Measurements from ENCODE around the gene ZIM2. TPM values are rescaled to one million over a fixed set of nuclear protein-coding genes. Genes with fewer than 3 reads are reported as not detected.

Gene ZIM2
- total RNA-seq, 4 donors from 2014 or later = 0.67 to 6.5 (median 1.8) TPM

DNA sequence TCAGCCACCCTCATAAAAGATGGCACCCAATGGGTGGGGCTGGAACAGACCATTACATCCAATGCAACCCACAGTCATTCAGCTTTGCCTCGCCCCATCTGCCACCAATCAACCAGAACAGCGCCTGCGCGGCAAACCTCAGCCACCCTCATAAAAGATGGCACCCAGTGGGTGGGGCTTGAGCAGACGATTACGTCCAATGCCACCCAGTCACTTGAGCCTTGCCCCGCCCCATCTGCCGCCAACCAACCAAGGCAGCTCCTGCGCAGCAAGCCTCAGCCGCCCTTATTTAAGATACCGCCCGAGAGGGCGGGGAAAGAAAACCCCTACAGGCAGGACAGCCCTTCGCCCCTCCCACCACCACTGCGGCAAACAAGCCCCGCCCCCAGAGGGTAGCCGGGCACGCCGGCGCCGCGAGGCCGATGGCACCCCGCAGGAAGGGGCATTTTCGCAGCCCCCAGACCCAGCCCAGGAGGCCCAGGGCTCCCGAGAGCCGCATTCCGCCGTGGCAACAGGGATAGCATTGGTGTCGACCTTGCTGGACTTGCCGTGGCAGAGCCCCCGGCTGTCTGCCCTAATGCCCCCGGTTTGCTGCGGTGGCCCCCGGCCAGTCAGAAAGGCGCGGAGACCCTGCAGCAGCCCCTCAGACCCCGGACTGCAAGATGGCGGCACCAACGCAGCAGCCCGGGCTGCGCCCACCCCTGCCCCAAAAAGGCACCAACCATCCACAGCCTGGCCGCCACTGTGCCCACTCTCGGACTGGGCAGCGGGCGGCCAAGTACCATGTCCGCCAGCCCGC, 675 bp downstream of the ZIM2 start:
- Histone ChIP-seq H3K4me1 (peaks cover 0 to 3% of the 10 kb centered on the region in 2 donors), H3K27me3 (no peaks in the 10 kb centered on the region), H3K27ac (peak overlapping the region in 2 of 3 donors; percentile 54 to 59), H3K4me3 (replicated peaks in 1 of 3) (peak overlapping the region in 2 of 3 donors; percentile 3 to 48), H3K36me3 (no peaks in the 10 kb centered on the region), H3K9me3 (no peaks in the 10 kb centered on the region)
- intact Hi-C loops (cut with DNase I) = no loop called here
- 42 to 70% methylated on average over 20 to 35 of the region's 48 CpGs for WGBS, 2 donors
- DNase-seq = peak; percentile 98
- TF ChIP-seq POLR2A (IDR thresholded peaks at IDR 0.05) = peak in 1 of 2 donors; percentile 46
- TF ChIP-seq CTCF (IDR thresholded peaks at IDR 0.05) = no peak

DNA sequence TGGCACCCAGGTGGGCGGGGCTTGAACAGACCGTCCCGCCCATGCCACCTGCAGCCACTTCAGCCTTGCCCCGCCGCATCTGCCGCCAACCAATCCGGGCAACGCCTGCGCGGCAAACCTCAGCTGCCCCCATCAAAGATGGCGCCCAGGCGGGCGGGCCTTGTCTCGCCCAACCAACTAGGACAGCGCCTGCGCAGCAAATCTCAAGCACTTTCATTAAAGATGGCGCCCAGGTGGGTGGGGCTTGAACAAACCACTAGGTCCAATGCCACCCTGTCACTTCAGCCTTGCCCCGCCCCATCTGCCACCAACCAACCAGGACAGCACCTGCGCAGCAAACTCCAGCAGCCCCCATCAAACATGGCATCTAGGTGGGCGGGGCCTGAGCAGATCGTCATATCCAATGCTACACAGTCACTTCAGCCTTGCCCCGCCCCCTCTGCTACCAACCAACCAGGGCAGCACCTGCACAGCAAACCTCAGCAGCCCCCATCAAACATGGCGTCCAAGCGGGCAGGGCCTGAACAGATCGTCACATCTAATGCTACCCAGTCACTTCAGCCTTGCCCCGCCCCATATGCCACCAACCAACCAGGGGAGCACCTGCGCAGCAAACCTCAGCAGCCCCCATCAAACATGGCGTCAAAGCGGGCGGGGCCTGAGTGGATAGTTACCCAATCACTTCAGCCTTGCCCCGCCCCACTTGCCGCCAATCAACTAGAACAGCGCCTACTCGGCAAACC, 1.4 kb downstream of the ZIM2 start:
- WGBS, 2 donors = 51 to 60% methylated on average over 25 to 33 of the region's 34 CpGs
- intact Hi-C loops (cut with DNase I) = no loop called here

DNA sequence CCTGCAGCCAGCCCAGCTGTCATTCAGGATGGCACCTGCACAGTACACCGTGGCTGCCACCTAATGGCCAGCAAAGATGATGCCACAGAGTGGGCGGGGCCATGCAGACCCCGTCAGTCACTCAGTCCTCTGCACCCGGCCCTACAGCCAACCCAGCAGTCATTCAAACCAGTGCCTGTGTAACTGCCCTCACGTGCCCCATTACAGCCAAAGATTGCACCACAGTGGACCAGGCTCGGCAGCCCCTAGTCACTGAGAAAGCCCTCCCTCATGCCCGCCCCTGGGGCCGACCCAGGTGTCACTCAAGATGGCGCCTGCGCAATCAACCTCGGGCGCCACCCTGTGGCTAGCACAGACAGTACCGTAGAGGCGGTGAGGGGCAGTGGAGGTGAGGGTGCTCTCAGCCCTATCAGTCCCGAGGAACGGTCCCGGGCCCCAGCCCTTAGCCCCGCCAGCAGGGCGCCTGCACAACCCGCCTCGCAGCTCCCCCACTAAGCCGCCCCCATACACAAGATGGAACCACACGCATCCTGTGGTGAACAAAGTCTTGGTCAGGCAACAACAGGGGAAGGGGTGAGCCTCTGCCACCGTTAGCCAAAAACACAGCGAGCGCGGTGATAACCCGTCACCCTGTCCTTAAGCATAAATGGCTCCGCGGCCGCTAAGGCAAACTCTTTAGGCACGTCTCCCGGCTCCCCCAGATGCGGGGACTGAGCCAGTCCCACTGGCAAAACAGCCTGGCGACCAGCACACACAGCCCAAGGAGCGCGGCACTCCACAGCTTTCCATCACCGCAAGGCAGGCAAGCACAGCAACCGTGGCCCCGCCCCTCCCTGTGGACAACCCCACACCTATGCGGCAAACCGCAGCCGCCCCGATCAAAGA, 2.3 kb downstream of the ZIM2 start:
- Histone ChIP-seq H3K4me3 (replicated peaks in 1 of 3) (peak overlapping the region in 2 of 3 donors; percentile 3 to 34), H3K4me1 (peaks cover 0 to 3% of the 10 kb centered on the region in 2 donors), H3K27me3 (no peaks in the 10 kb centered on the region), H3K36me3 (no peaks in the 10 kb centered on the region), H3K27ac (peak overlapping the region; percentile 60 to 92 (median 87)), H3K9me3 (no peaks in the 10 kb centered on the region)
- 43 to 63% methylated on average over 19 to 39 of the region's 44 CpGs for WGBS, 2 donors
- TF ChIP-seq CTCF (IDR thresholded peaks at IDR 0.05) (peak in 5 of 6 experiments; percentile 11 to 54 (median 48)), POLR2A (IDR thresholded peaks at IDR 0.05) (peak in 1 of 2 donors; percentile 48)
- peak; percentile 83 for DNase-seq
- intact Hi-C loops (cut with DNase I) = no loop called here

More for the DNA sequence above, 1.4 kb downstream of the ZIM2 start:
- DNase-seq = peak; percentile 100
- no peaks in the 10 kb centered on the region for H3K27me3 ChIP-seq
- H3K36me3 ChIP-seq = no peaks in the 10 kb centered on the region
- H3K4me3 ChIP-seq (replicated peaks in 1 of 3) = peak overlapping the region in 1 of 3 donors; percentile 34
- H3K27ac ChIP-seq = peak overlapping the region in 2 of 3 donors; percentile 87 to 92
- TF ChIP-seq CTCF (IDR thresholded peaks at IDR 0.05) = no peak
- TF ChIP-seq POLR2A (IDR thresholded peaks at IDR 0.05) = no peak
- no peaks in the 10 kb centered on the region for H3K9me3 ChIP-seq
- H3K4me1 ChIP-seq = peaks cover 0 to 3% of the 10 kb centered on the region in 2 donors

GRCh38 chr19:56837492-56838023, 3.0 kb downstream of the ZIM2 start:
- TF ChIP-seq POLR2A (IDR thresholded peaks at IDR 0.05) (no peak), CTCF (IDR thresholded peaks at IDR 0.05) (peak; percentile 37 to 81 (median 70))
- whole genome bisulfite sequencing, 2 donors = 59 to 68% methylated on average over 16 to 23 of the region's 25 CpGs
- H3K27me3 ChIP-seq = no peaks in the 10 kb centered on the region
- H3K9me3 ChIP-seq = no peaks in the 10 kb centered on the region
- peak overlapping the region in 1 of 3 donors; percentile 34 for H3K4me3 ChIP-seq (replicated peaks in 1 of 3)
- peak; percentile 92 for DNase-seq
- H3K27ac ChIP-seq = peak overlapping the region; percentile 60 to 92 (median 87)
- H3K36me3 ChIP-seq = no peaks in the 10 kb centered on the region
- intact Hi-C loops (cut with DNase I) = no loop called here
- peaks cover 0 to 3% of the 10 kb centered on the region in 2 donors for H3K4me1 ChIP-seq
